SH-SY5Y (cell line): Measurements from ENCODE around the gene LRRC51.

ENCODE experiments used
- GATA2 ChIP-seq: IDR thresholded peaks from 2 replicates; pipeline ENCODE4 v1.6.1; 2011; ENCODE audit warnings: mild to moderate bottlenecking, low read depth, low read length
- GATA3 ChIP-seq: IDR thresholded peaks from 2 replicates; pipeline ENCODE4 v1.6.1; 2011; ENCODE audit warnings: low read depth, mild to moderate bottlenecking, low read length, moderate library complexity

- TF ChIP-seq GATA2: no peak
- no peak for TF ChIP-seq GATA3
Observed at GRCh38 chr11:72048766-72049460, 31.7 kb upstream of the LRRC51 start.
